B cell (primary cell): ENCODE data around the gene SWSAP1. TPM values are rescaled to one million over a fixed set of nuclear protein-coding genes. Genes with fewer than 3 reads are reported as not detected.

Experiments used
- ATAC-seq: fragments of 200-7000 bp; cut with Tn5 transposase; one replicate; pipeline ENCODE4 v1.10.0; 2021; ENCODE audit warnings: low read depth, mild to moderate bottlenecking, moderate number of reproducible peaks, moderate library complexity
- CTCF ChIA-PET: fragments of 350-600 bp; sonication (Branson Sonifier 250); formaldehyde crosslinking; loops from one replicate; lab custom pipeline; 2021; ENCODE audit warnings: antibody characterized with exemption, inconsistent platforms; lab: Charles Lee
- POLR2A ChIA-PET: fragments of 350-600 bp; sonication (Branson Sonifier 250); formaldehyde crosslinking; loops from one replicate; lab custom pipeline; 2021; ENCODE audit warnings: antibody characterized with exemption; lab: Charles Lee
- DNase-seq: peaks from one replicate; pipeline ENCODE4 v3.0.0; 2013
- H2AFZ ChIP-seq: 2 replicates; pipeline ENCODE4 v1.6.1; 2012; ENCODE audit warnings: mild to moderate bottlenecking, low read depth, low read length; ENCODE audit not compliant: insufficient read depth, poor library complexity, severe bottlenecking
- H3K27ac ChIP-seq, 2 donors: 1 replicate in 1 of 2; 2 replicates in 1 of 2; pipeline ENCODE4 v1.5.1; 2012 to 2013; ENCODE audit warnings: low read length in 2 of 2, mild to moderate bottlenecking in 2 of 2, moderate library complexity in 1 of 2
- H3K27me3 ChIP-seq, 4 experiments: fragments of 200-600 bp in 1 of 4; sonication (generic) in 1 of 4; replicated peaks in 1 of 4; 1 replicate in 2 of 4; 2 replicates in 2 of 4; pipeline versions ENCODE4 v1.6.1 to v1.7.0; 2013 to 2016; ENCODE audit warnings: low read length in 3 of 4, mild to moderate bottlenecking in 2 of 4, mixed read lengths in 1 of 4, moderate library complexity in 1 of 4; ENCODE audit not compliant: insufficient read depth in 4 of 4, control insufficient read depth in 3 of 4; ENCODE audit errors: control extremely low read depth in 1 of 4
- H3K36me3 ChIP-seq, 2 experiments: replicated peaks in 1 of 2; 1 replicate in 1 of 2; 2 replicates in 1 of 2; pipeline versions ENCODE4 v1.6.1 to v1.7.1; 2013; ENCODE audit warnings: low read length in 1 of 2; ENCODE audit not compliant: insufficient read depth in 2 of 2, control insufficient read depth in 1 of 2; ENCODE audit errors: control extremely low read depth in 1 of 2, extremely low read depth in 1 of 2
- H3K4me1 ChIP-seq, 2 donors: fragments of 200-600 bp in 1 of 2; sonication (generic) in 1 of 2; 1 replicate in 1 of 2; 2 replicates in 1 of 2; pipeline versions ENCODE4 v1.5.1 to v1.6.1; 2013 to 2017; ENCODE audit warnings: low read length in 2 of 2; ENCODE audit not compliant: control insufficient read depth in 2 of 2, insufficient read depth in 2 of 2
- H3K4me2 ChIP-seq: replicated peaks from 2 replicates; pipeline ENCODE3; 2012; ENCODE audit warnings: mild to moderate bottlenecking, low read depth, low read length; ENCODE audit not compliant: poor library complexity, severe bottlenecking
- H3K4me3 ChIP-seq, 5 experiments: fragments of 200-600 bp in 1 of 5; sonication (generic) in 1 of 5; 1 replicate in 3 of 5; 2 replicates in 2 of 5; pipeline versions ENCODE4 v1.5.1 to v1.7.0; 2011 to 2016; ENCODE audit warnings: low read length in 4 of 5, mild to moderate bottlenecking in 4 of 5, low read depth in 2 of 5, control low read depth in 1 of 5, moderate library complexity in 1 of 5; ENCODE audit not compliant: insufficient read depth in 1 of 5; ENCODE audit errors: control extremely low read depth in 1 of 5, extremely low read depth in 1 of 5
- H3K79me2 ChIP-seq: fragments of 200-600 bp; sonication (generic); one replicate; pipeline ENCODE4 v1.6.0; 2016; ENCODE audit warnings: low read length; ENCODE audit not compliant: control insufficient read depth, insufficient read depth
- H3K9ac ChIP-seq: fragments of 200-600 bp; sonication (generic); 2 replicates; pipeline ENCODE4 v1.6.1; 2017; ENCODE audit warnings: mild to moderate bottlenecking, low read length, moderate library complexity
- H3K9me3 ChIP-seq, 3 donors: one replicate each; pipeline versions ENCODE4 v1.6.1 to v1.7.1; 2013; ENCODE audit warnings: low read length in 2 of 3; ENCODE audit not compliant: control insufficient read depth in 2 of 3, insufficient read depth in 1 of 3; ENCODE audit errors: control extremely low read depth in 1 of 3
- H4K20me1 ChIP-seq: 2 replicates; pipeline ENCODE4 v1.6.0; 2012; ENCODE audit warnings: mild to moderate bottlenecking, low read length; ENCODE audit not compliant: insufficient read depth, control insufficient read depth, poor library complexity, severe bottlenecking
- H3K27ac Mint-ChIP-seq: one replicate; pipeline ENCODE4 v1.8.0; 2021; ENCODE audit warnings: mixed read lengths
- H3K27me3 Mint-ChIP-seq: one replicate; pipeline ENCODE4 v1.8.0; 2021; ENCODE audit warnings: mixed read lengths
- H3K4me1 Mint-ChIP-seq: one replicate; pipeline ENCODE4 v1.8.0; 2021; ENCODE audit warnings: mixed read lengths
- H3K4me3 Mint-ChIP-seq: one replicate; pipeline ENCODE4 v1.8.0; 2021; ENCODE audit warnings: mixed read lengths
- H3K9me3 Mint-ChIP-seq: one replicate; pipeline ENCODE4 v1.8.0; 2022; ENCODE audit warnings: mixed read lengths; ENCODE audit not compliant: insufficient read depth
- EZH2 ChIP-seq: IDR thresholded peaks from 2 replicates; pipeline ENCODE4 v1.6.1; 2012; ENCODE audit warnings: borderline replicate concordance, low read depth, mild to moderate bottlenecking, moderate library complexity, low read length; ENCODE audit not compliant: insufficient read depth, poor library complexity, severe bottlenecking
- WGBS: methylation state at CpG from one replicate; pipeline ENCODE4 v1.1.5; 2013; ENCODE audit warnings: missing lambda C conversion rate; ENCODE audit not compliant: insufficient coverage; 5-methylcytosine and 5-hydroxymethylcytosine counted together
- intact Hi-C: fragments of 100-400 bp; cut with micrococcal nuclease; formaldehyde crosslinking; loops from one replicate; pipeline ENCODE4 v1.10.0; 2022
- polyA plus RNA-seq: library from polyadenylated mRNA; depleted of rRNA; stranded (reverse); fragments of >200 nt; gene quantifications from 2 replicates; pipeline ENCODE4 v1.2.3, GENCODE V29; 2012
- total RNA-seq, 2 donors: library from RNA; stranded (reverse); fragments of 120-200 nt in 1 of 2; gene quantifications; 1 replicate in 1 of 2; 2 replicates in 1 of 2; pipeline versions ENCODE4 v1.2.3 to v1.2.4, GENCODE V29; 2013 to 2022
- TF ChIP-seq, protein P1 (sequence below): fragments of 200-600 bp; IDR thresholded peaks from one replicate; pipeline ENCODE4 v1.8.0; 2022; ENCODE audit warnings: antibody characterized with exemption, mild to moderate bottlenecking

SWSAP1 gene
- total and polyA plus RNA-seq, 2 donors (not counting 1 experiment from before 2014, with no cell fraction given), result 5.0 to 7.6 TPM

- Mint-ChIP-seq H3K4me1 (peaks cover 13% of the 10 kb centered on the region), H3K27me3 (peaks cover 8% of the 10 kb centered on the region), H3K9me3 (no peaks in the 10 kb centered on the region), H3K27ac (no peak overlapping the region), H3K4me3 (no peak overlapping the region)
- no peak overlapping the region for H3K27ac ChIP-seq
- ATAC-seq (no peak), DNase-seq (no peak)
- H2AFZ ChIP-seq, result no peak overlapping the region
- 100% methylated on average over 2 of the region's 2 CpGs for WGBS
- peaks cover 0 to 18% (median 8%) of the 10 kb centered on the region in 4 experiments for H3K27me3 ChIP-seq
- H3K9ac ChIP-seq, result no peak overlapping the region
- intact Hi-C loops, result no loop called here
- no peak overlapping the region for H3K4me2 ChIP-seq
- CTCF ChIA-PET, result no interaction called here
- POLR2A ChIA-PET, result no interaction called here
- no peaks in the 10 kb centered on the region for H4K20me1 ChIP-seq
- no peak for TF ChIP-seq EZH2
- H3K36me3 ChIP-seq, result no peaks in the 10 kb centered on the region
- peaks cover 12 to 15% of the 10 kb centered on the region in 2 donors for H3K4me1 ChIP-seq
- H3K79me2 ChIP-seq, result no peaks in the 10 kb centered on the region
- no peaks in the 10 kb centered on the region for H3K9me3 ChIP-seq
- H3K4me3 ChIP-seq, result no peak overlapping the region
These were observed 40.1 kb downstream of the SWSAP1 start for GRCh38 chr19:11414544-11414943.

GRCh38 chr19:11416346-11417052 is 42.0 kb downstream of the SWSAP1 start:
- ChIA-PET CTCF (interaction anchor here (0.7 kb wide), 2 partner anchors 14 to 19 kb away, joined by 3 read pairs; partner anchors contain the start of genes ODAD3 and PRKCSH), POLR2A (interaction anchor here (0.7 kb wide), 1 partner anchor 13 kb away, joined by 4 read pairs; no protein-coding TSS in a partner anchor)
- H3K27me3 ChIP-seq, result peaks cover 0 to 34% (median 16%) of the 10 kb centered on the region in 4 experiments
- Mint-ChIP-seq H3K4me1 (peaks cover 27% of the 10 kb centered on the region), H3K27ac (no peak overlapping the region), H3K27me3 (peaks cover 14% of the 10 kb centered on the region), H3K9me3 (no peaks in the 10 kb centered on the region), H3K4me3 (no peak overlapping the region)
- WGBS, result 99% methylated on average over 9 of the region's 17 CpGs
- H4K20me1 ChIP-seq, result no peaks in the 10 kb centered on the region
- H3K4me1 ChIP-seq, result peaks cover 31 to 34% of the 10 kb centered on the region in 2 donors
- peaks cover 0 to 18% (median 0%) of the 10 kb centered on the region in 3 donors for H3K9me3 ChIP-seq
- intact Hi-C loops, result no loop called here
- TF ChIP-seq, protein P1, sequence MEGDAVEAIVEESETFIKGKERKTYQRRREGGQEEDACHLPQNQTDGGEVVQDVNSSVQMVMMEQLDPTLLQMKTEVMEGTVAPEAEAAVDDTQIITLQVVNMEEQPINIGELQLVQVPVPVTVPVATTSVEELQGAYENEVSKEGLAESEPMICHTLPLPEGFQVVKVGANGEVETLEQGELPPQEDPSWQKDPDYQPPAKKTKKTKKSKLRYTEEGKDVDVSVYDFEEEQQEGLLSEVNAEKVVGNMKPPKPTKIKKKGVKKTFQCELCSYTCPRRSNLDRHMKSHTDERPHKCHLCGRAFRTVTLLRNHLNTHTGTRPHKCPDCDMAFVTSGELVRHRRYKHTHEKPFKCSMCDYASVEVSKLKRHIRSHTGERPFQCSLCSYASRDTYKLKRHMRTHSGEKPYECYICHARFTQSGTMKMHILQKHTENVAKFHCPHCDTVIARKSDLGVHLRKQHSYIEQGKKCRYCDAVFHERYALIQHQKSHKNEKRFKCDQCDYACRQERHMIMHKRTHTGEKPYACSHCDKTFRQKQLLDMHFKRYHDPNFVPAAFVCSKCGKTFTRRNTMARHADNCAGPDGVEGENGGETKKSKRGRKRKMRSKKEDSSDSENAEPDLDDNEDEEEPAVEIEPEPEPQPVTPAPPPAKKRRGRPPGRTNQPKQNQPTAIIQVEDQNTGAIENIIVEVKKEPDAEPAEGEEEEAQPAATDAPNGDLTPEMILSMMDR, result no peak
- no peak for TF ChIP-seq EZH2
- no peak overlapping the region for H3K4me2 ChIP-seq
- H3K9ac ChIP-seq, result no peak overlapping the region
- no peaks in the 10 kb centered on the region for H3K79me2 ChIP-seq
- no peaks in the 10 kb centered on the region for H3K36me3 ChIP-seq
- ATAC-seq (no peak), DNase-seq (no peak)
- no peak overlapping the region for H3K27ac ChIP-seq
- no peak overlapping the region for H2AFZ ChIP-seq
- no peak overlapping the region for H3K4me3 ChIP-seq
